HG02798 (cell line): ENCODE data around the gene STIMATE.

Experiments used
- ATAC-seq: cut with Tn5 transposase; IDR thresholded peaks from one replicate; pipeline ENCODE4 v1.9.1; 2021; ENCODE audit warnings: mild to moderate bottlenecking; ENCODE audit not compliant: unreplicated experiment, poor library complexity

The STIMATE gene

GRCh38 chr3:52872245-52872644 is 25.1 kb downstream of the STIMATE start:
- no peak for ATAC-seq

DNA sequence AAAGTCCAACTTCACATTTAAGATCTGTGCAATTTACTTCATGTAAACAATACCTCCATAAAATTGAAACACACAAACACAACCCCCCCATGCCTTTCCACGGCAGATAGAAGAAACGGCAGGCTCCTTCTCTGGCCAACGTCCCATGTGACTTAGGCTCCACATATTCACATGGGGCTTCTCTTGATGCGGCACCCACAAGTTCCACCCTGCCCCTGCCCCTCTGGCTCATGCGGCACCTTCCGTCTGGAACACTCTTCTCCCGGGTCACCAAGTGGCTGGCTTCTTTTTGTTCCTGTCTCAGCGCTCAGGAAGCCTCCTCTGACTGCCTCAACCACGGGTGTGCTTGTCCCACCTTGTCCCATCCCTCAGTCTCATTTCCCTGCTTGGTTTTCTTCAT is 25.6 kb downstream of the STIMATE start:
- no peak for ATAC-seq

GRCh38 chr3:52870471-52870870 is 26.9 kb downstream of the STIMATE start:
- ATAC-seq, result no peak

DNA sequence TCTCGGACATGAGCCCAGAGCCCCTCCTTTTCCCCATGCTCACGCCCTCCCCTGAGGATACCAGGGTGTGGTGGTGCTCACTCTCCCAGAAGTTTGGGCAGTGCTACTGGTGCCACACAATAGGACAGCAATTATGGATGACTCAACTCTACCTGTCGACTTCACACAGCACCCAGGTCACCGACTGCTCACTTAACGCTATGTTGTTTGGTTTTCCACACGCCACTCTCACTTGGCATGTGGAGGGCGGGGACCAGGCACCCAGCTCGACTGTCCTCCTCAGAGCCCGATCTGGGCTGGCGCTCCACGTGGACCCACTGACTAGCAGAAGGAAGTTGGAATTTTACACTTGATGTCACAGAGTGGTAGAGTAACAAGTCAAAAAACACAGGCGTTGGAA is 30.9 kb downstream of the STIMATE start:
- no peak for ATAC-seq

DNA sequence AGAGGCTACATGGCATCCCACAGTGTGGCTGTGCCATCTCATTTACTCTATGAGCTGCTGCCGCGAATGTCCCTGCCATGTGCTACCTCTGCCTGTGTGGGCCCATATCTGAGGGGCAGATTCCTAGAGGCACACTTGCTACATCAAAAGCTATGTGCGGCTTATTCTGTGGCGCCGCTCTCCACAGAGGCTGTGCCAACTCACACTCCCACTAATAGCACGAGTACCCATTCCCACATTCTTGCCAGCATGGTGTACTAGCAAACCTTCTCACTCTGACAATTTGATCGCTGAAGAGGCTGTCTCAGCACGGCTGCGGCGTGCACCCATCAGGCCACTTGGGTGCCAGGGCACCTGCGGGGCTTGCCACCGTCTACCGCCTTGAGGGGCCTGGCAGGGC is 31.4 kb downstream of the STIMATE start:
- no peak for ATAC-seq

DNA sequence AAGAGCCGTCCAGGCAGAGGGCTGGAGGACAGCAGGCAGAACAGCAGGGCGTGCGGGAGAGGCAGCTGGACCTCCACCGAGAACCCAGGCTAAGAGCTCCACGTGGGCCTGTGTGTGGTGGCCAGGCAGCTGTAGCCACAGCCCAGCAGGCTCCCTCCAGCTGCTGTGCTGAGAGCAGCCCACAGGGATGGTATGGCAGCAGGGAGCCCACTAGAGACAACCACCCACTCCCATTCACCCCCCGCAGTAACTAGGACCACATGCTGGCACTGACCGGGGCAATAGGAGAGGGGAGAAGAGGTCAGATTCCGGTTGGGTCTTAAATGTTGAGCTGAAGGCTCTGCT is 37.0 kb downstream of the STIMATE start:
- ATAC-seq, result no peak

DNA sequence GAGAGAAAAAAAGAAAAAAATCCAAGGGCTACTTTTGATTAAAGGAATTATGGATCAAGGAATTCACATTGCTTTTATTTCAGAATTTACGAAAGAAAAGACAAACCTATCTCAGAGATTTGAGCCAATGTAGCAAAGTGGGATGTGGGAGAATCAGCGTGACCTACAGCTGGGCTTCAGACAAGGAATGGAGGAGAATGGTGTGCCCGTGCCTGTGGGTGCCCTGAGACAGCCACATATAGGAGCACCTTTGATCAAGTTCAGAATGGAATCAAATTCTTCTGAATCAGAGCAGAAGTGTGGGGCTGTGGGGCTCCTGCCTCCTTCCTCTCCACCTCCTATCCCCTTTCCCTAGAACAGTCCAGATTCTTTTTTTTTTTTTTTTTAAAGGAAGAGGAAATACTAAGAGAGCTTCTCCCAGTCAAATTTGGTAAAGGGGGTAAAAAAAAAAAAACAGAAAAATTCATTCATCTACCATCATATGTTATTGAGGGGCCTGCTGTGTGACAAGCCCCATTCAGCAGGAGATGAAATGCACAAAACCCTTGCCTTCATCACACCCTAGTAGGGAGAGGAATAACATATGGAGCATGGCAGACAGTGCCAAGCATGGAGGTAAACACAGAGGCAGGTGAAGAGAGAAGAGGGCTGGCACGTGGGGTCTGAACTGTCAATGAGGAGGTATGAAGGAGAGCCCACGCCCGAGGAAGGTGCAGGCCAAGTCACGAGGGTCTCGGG is 37.5 kb downstream of the STIMATE start:
- no peak for ATAC-seq

DNA sequence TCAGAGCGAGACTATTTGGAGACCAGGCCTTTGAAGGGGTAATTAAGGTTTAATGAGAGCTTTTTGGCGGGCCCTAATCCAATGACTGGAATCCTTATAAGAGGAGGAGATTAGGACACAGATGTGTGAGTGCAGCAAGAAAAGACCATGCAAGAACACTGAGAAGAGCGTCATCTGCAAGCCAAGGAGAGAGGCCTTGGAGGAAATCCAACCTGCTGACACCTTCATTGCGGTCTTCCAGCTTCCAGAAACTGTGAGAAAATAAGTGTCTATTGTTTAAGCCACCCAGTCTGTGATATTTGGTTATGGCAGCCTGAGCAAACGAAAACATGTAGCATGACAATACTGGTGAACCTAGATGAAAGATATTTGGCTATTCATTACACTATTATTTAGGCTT is 39.5 kb downstream of the STIMATE start:
- ATAC-seq, result no peak

- no peak for ATAC-seq
Observed at GRCh38 chr3:52857133-52857532, 40.2 kb downstream of the STIMATE start.

DNA sequence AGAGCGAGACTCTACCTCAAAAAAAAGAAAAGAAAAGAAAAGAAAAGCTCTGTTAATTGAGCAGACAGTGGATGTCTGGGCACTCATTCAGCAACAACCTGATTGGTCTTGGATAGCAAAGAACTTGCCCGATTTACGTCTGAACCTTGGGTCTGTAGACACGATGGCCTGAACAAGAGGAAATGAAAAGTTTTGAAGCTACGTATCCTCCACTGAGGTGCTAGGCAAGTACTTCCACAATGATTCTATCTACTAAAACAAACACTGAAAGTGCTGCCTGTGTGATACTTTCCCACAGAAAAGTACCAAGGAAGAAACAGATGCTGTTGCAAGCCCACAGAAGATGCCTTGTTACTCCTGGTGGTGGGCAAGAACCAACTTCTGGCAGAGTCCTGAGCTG is 40.7 kb downstream of the STIMATE start:
- no peak for ATAC-seq

- ATAC-seq, result no peak
Observed at GRCh38 chr3:52854013-52854412, 43.3 kb downstream of the STIMATE start.

GRCh38 chr3:52852419-52852818 is 44.9 kb downstream of the STIMATE start:
- no peak for ATAC-seq

DNA sequence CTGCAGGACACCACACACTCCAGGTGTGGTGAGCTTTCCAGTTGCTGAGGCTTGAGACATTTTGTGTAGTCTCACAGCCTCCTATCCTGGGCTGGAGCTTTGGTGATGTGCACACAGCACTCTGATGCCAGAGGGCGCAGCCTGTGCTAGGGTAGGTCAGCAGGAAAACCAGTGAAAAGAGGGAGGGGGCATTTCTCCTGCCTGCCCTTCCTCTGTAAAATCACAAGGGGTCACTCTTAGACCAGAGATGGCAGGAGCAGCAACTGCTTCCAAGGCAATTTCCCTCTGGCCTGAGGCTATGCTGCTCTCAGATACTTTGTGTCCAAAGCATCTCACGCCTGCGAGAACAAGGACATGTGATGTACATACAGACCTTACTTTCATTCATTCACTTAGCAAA is 46.0 kb downstream of the STIMATE start:
- no peak for ATAC-seq

- no peak for ATAC-seq
Observed at GRCh38 chr3:52849656-52850055, 47.7 kb downstream of the STIMATE start.

GRCh38 chr3:52848617-52849016 is 48.7 kb downstream of the STIMATE start:
- ATAC-seq, result no peak

DNA sequence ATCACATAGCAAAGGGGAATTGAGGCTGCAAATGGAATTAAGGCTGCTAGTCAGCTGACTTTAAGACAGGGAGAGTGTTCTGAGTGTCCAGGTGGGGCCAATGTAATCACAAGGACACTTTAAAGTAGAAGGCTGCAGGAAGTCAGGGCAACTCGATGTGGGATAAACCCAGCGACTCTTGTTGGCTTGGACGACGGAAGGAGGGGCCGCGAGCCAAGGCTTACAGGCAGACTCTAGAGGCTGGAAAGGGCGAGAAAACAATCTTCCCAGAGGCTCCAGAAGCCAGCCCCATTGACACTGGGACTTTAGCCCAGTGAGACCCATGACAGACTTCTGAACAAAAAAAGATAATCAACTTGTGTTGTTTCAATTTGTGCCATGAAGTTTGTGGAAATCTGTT is 49.6 kb downstream of the STIMATE start:
- no peak for ATAC-seq

GRCh38 chr3:52847241-52847640 is 50.1 kb downstream of the STIMATE start:
- ATAC-seq, result no peak

DNA sequence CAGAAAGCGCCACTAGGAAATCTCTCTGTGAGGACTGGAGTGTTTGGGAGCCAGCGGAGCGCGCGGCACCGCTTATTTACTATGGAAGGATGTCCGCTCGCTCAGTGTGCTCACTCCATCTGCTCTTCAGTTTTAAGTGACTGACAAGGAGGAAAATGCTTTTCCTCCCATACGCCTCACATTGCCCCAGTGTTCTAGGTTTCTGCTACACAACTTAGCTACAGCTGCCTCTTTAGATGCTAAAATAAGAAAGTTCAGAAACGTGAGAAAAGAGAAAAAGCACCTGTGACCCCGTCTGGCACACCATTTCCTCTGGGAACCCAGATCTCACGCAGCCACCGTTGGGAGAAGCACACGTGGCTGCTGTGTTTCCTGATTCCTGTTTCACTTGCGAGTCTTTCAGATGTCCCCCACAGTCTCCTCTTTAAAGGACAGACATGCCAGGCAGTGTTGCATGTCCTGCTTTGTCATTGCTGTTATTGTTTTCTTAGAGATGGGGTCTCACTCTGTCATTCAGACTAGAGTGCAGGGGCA is 50.8 kb downstream of the STIMATE start:
- ATAC-seq, result no peak

DNA sequence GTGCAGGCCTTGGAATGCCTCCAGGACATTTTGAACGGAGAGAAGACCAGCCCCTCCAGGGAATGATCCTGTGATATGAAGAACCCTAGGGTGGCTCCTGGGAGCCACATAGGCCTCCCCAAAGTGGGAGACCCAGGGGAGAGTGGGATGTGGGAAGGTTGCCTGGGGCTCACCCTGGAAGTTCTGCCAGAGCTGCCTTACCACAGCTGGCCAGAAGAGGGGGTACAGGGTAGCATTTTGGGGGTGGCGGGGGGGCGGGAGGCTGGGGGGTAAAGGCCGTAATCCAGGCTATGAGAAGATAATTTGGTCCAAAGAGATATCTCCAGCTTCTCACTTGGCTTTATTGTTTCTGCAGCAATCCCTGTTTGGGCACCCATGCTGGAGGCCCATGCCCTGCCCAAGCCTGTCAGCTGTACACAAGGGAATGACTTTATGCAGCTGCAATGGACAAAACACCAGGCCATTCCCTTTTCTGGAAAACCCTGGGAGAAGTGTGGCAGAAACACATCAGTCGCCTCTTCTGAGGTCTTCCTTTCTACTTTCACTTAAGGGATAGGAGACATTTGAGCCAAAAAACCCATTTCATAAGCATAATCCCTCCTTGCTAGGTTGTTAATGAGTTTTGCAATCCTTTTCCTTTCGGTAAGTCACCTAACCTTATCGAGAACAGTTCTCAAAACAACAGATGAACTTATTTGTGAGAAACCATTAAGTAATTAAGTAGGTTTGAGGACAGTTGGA is 51.5 kb downstream of the STIMATE start:
- no peak for ATAC-seq

- no peak for ATAC-seq
Observed at GRCh38 chr3:52845157-52845556, 52.2 kb downstream of the STIMATE start.

DNA sequence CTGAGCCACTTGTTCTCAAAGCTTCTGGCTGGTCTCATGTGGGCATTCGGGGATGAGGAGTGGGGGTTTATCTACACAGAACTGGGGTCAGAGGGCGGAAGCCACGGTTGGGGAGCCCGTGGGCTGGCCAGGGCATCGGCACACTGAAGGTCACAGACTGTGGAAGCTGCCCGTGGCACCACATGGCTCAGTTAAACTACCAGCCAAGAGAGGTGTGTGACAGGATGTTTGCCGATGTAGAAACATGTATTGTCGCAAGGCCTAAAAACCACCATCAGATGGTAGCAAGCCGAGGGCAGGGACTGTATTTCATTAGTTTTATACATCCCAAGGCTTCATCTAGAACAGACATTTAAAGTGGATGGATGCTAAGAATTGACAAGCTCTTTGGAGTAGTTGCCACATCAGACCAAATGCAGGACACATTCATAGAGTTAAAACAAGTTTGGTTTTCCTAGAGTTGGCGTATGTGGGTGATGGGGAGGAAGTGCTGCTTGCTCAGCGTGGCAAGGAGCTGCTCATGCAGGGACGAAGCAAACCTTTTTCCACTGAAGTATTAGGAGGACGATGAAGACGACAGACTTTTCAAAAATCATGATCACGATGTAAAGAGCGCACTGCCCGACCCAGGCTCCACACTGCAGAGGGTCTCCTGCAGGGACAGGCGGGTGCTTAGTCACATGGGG is 52.9 kb downstream of the STIMATE start:
- no peak for ATAC-seq
